Lower leg skin (tissue), 3 donors: Measurements from ENCODE around the gene KEL.

Source experiments
- POLR2A ChIP-seq, 2 donors: fragments of 450-650 bp; IDR thresholded peaks; one replicate each; pipeline ENCODE4 v1.6.1; 2016 to 2017; ENCODE audit warnings: antibody characterized with exemption in 2 of 2, mild to moderate bottlenecking in 1 of 2, moderate library complexity in 1 of 2
- TF ChIP-seq, protein P1 (sequence below), 3 donors: fragments of 450-650 bp; IDR thresholded peaks; one replicate each; pipeline ENCODE4 v1.5.1; 2016; ENCODE audit warnings: antibody characterized with exemption in 3 of 3, mild to moderate bottlenecking in 3 of 3, moderate library complexity in 2 of 3

DNA sequence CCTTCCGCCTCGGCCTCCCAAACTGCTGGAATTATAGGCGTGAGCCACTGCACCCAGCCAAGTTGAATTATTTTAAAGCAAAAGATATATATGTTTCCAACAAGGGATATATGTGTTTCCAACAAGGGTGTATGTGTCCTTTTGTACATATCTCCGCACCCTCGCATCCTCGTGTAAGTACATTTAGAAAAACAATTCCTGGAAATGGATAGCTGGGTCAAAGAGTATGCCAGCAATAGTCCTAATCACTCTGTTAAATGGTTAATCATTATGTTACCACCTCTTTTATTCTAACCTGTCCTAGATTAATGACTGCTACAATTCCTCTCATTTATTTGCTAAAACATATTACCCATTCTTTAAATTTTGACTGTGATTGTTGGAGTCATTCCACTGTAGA lies 36.8 kb upstream of the KEL start:
- TF ChIP-seq, protein P1, sequence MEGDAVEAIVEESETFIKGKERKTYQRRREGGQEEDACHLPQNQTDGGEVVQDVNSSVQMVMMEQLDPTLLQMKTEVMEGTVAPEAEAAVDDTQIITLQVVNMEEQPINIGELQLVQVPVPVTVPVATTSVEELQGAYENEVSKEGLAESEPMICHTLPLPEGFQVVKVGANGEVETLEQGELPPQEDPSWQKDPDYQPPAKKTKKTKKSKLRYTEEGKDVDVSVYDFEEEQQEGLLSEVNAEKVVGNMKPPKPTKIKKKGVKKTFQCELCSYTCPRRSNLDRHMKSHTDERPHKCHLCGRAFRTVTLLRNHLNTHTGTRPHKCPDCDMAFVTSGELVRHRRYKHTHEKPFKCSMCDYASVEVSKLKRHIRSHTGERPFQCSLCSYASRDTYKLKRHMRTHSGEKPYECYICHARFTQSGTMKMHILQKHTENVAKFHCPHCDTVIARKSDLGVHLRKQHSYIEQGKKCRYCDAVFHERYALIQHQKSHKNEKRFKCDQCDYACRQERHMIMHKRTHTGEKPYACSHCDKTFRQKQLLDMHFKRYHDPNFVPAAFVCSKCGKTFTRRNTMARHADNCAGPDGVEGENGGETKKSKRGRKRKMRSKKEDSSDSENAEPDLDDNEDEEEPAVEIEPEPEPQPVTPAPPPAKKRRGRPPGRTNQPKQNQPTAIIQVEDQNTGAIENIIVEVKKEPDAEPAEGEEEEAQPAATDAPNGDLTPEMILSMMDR (IDR thresholded peaks at IDR 0.05), result no peak
- no peak for TF ChIP-seq POLR2A (IDR thresholded peaks at IDR 0.05)
